OCI-LY7 (cell line): Measurements from ENCODE around the gene STRBP. TPM values are rescaled to one million over a fixed set of nuclear protein-coding genes. Genes with fewer than 3 reads are reported as not detected.

Experiments
- BruUV-seq: library from RNA; stranded (reverse); fragments of 400-500 nt; replicated peaks from 2 replicates; lab custom pipeline; 2021; lab: Mats Ljungman, UMichigan
- CTCF ChIA-PET: fragments of 300-600 bp; sonication (Branson Sonifier 250); formaldehyde crosslinking; loops from one replicate; lab custom pipeline; 2022; ENCODE audit warnings: antibody characterized with exemption; ENCODE audit not compliant: unreplicated experiment; lab: Charles Lee
- POLR2A ChIA-PET: fragments of 300-600 bp; sonication (Branson Sonifier 250); formaldehyde crosslinking; loops from one replicate; lab custom pipeline; 2022; ENCODE audit warnings: antibody characterized with exemption; lab: Charles Lee
- DNase-seq: peaks from one replicate; pipeline ENCODE4 v3.0.0-alpha.2; 2015; ENCODE audit warnings: low spot score
- H2AFZ ChIP-seq: fragments of 200-600 bp; sonication (generic), shearing (Covaris generic); 2 replicates; pipeline ENCODE4 v1.6.1; 2014; ENCODE audit warnings: mild to moderate bottlenecking, antibody characterized with exemption, low read length, moderate library complexity
- H3K27ac ChIP-seq: fragments of 200-600 bp; sonication (generic); 2 replicates; pipeline ENCODE4 v1.5.1; 2014; ENCODE audit warnings: mixed run types, low read depth, mild to moderate bottlenecking, moderate library complexity, low read length, inconsistent platforms; ENCODE audit not compliant: poor library complexity, severe bottlenecking
- H3K36me3 ChIP-seq: fragments of 200-600 bp; sonication (generic); 2 replicates; pipeline ENCODE4 v1.6.1; 2014; ENCODE audit warnings: mild to moderate bottlenecking, antibody characterized with exemption, low read length, moderate library complexity, mixed read lengths; ENCODE audit not compliant: insufficient read depth
- H3K4me1 ChIP-seq: fragments of 200-600 bp; sonication (generic); 2 replicates; pipeline ENCODE4 v1.5.1; 2014; ENCODE audit warnings: mild to moderate bottlenecking, low read length; ENCODE audit not compliant: insufficient read depth, poor library complexity, severe bottlenecking
- H3K4me2 ChIP-seq: fragments of 200-600 bp; sonication (generic); 2 replicates; pipeline ENCODE4 v1.6.1; 2014; ENCODE audit warnings: mild to moderate bottlenecking, low read length
- H3K4me3 ChIP-seq: fragments of 200-600 bp; sonication (generic); 2 replicates; pipeline ENCODE4 v1.5.1; 2014; ENCODE audit warnings: mild to moderate bottlenecking, low read depth, low read length; ENCODE audit not compliant: poor library complexity, severe bottlenecking
- H3K79me2 ChIP-seq: fragments of 200-600 bp; sonication (generic); 2 replicates; pipeline ENCODE4 v1.6.1; 2016; ENCODE audit warnings: low read depth, mild to moderate bottlenecking, low read length, moderate library complexity, mixed read lengths; ENCODE audit not compliant: insufficient read depth
- H3K9me2 ChIP-seq: fragments of 200-600 bp; sonication (generic); 2 replicates; pipeline ENCODE4 v1.6.1; 2016; ENCODE audit warnings: mild to moderate bottlenecking, low read length, mixed read lengths; ENCODE audit not compliant: insufficient read depth
- H3K9me3 ChIP-seq: fragments of 200-600 bp; sonication (generic); 2 replicates; pipeline ENCODE4 v1.6.1; 2014; ENCODE audit warnings: mild to moderate bottlenecking, mixed run types, low read length, mixed read lengths
- H4K20me1 ChIP-seq: fragments of 200-600 bp; sonication (generic); 2 replicates; pipeline ENCODE4 v1.6.1; 2014; ENCODE audit warnings: mild to moderate bottlenecking, antibody characterized with exemption, low read length, moderate library complexity, mixed read lengths; ENCODE audit not compliant: insufficient read depth
- CTCF ChIP-seq: fragments of 200-600 bp; sonication (generic); conservative IDR thresholded peaks from 2 replicates; pipeline ENCODE4 v1.5.1; 2014; ENCODE audit warnings: mild to moderate bottlenecking, antibody characterized with exemption, low read length, moderate library complexity, mixed read lengths
- EZH2phosphoT487 ChIP-seq: fragments of 200-600 bp; sonication (generic); IDR thresholded peaks from 2 replicates; pipeline ENCODE4 v1.6.1; 2018; ENCODE audit warnings: low read depth, borderline replicate concordance, mild to moderate bottlenecking, mixed run types, antibody characterized with exemption, low read length, moderate library complexity, mixed read lengths
- intact Hi-C: fragments of 100-400 bp; cut with micrococcal nuclease; formaldehyde crosslinking; loops from one replicate; pipeline ENCODE4 v1.10.0; 2022; ENCODE audit not compliant: unreplicated experiment
- total RNA-seq, 2 experiments: library from RNA; depleted of rRNA in 1 of 2; stranded (reverse); fragments of >200 nt in 1 of 2; shearing (Covaris generic) in 1 of 2; gene quantifications; 2 replicates each; pipeline ENCODE4 v1.2.3, GENCODE V29; 2014 to 2022

Gene STRBP
- total RNA-seq, 2 experiments from 2014 or later: 82.8 to 179 TPM

GRCh38 chr9:123315635-123316034, 47.2 kb upstream of the STRBP start:
- Histone ChIP-seq H3K27ac (no peak overlapping the region), H3K79me2 (no peaks in the 10 kb centered on the region), H3K36me3 (no peaks in the 10 kb centered on the region), H2AFZ (no peak overlapping the region), H4K20me1 (no peaks in the 10 kb centered on the region), H3K4me2 (no peak overlapping the region), H3K4me3 (no peak overlapping the region), H3K4me1 (peaks cover 11% of the 10 kb centered on the region), H3K9me3 (no peaks in the 10 kb centered on the region), H3K9me2 (no peaks in the 10 kb centered on the region)
- POLR2A ChIA-PET: interaction anchor here (1.6 kb wide), 1 partner anchor 11 kb away, joined by 6 read pairs; no protein-coding TSS in a partner anchor
- BruUV-seq: no TSS peak
- intact Hi-C loops: no loop called here
- CTCF ChIA-PET: no interaction called here
- no peak for TF ChIP-seq CTCF
- TF ChIP-seq EZH2phosphoT487: no peak
- DNase-seq: no peak

GRCh38 chr9:123314617-123315016, 46.2 kb upstream of the STRBP start:
- no peak for TF ChIP-seq EZH2phosphoT487
- no peak for TF ChIP-seq CTCF
- POLR2A ChIA-PET: interaction anchor here (1.6 kb wide), 1 partner anchor 10 kb away, joined by 6 read pairs; no protein-coding TSS in a partner anchor

GRCh38 chr9:123312306-123312877, 44.0 kb upstream of the STRBP start:
- BruUV-seq: no TSS peak
- Histone ChIP-seq H3K27ac (no peak overlapping the region), H4K20me1 (no peaks in the 10 kb centered on the region), H3K9me3 (no peaks in the 10 kb centered on the region), H3K9me2 (no peaks in the 10 kb centered on the region), H3K36me3 (no peaks in the 10 kb centered on the region), H3K79me2 (no peaks in the 10 kb centered on the region), H3K4me1 (peaks cover 18% of the 10 kb centered on the region), H3K4me3 (no peak overlapping the region), H2AFZ (no peak overlapping the region), H3K4me2 (no peak overlapping the region)
- no peak for TF ChIP-seq EZH2phosphoT487
- no peak for TF ChIP-seq CTCF
- no peak for DNase-seq
- ChIA-PET POLR2A (interaction anchor here (0.5 to 0.6 kb wide), 3 partner anchors 286 to 1559 kb away, joined by 3 to 8 read pairs (median 3); no protein-coding TSS in a partner anchor), CTCF (interaction anchor here (0.5 kb wide), 1 partner anchor 702 kb away, joined by 3 read pairs; no protein-coding TSS in a partner anchor)
- intact Hi-C loops: no loop called here

More at GRCh38 chr9:123314617-123315016, 46.2 kb upstream of the STRBP start:
- no peaks in the 10 kb centered on the region for H3K9me3 ChIP-seq
- no peaks in the 10 kb centered on the region for H3K36me3 ChIP-seq
- H4K20me1 ChIP-seq: no peaks in the 10 kb centered on the region
- no peaks in the 10 kb centered on the region for H3K79me2 ChIP-seq
- H3K9me2 ChIP-seq: no peaks in the 10 kb centered on the region
- CTCF ChIA-PET: interaction anchor here (0.5 to 1.3 kb wide), 3 partner anchors 23 to 1779 kb away, joined by 4 to 5 read pairs (median 4); no protein-coding TSS in a partner anchor
- BruUV-seq: no TSS peak
- intact Hi-C loops: no loop called here
- H2AFZ ChIP-seq: no peak overlapping the region
- H3K4me3 ChIP-seq: no peak overlapping the region
- H3K27ac ChIP-seq: no peak overlapping the region
- no peak for DNase-seq
- H3K4me1 ChIP-seq: peaks cover 11% of the 10 kb centered on the region
- no peak overlapping the region for H3K4me2 ChIP-seq
